Measurements from ENCODE around the gene PDRG1. TPM values are rescaled to one million over a fixed set of nuclear protein-coding genes. Genes with fewer than 3 reads are reported as not detected.

PDRG1 gene
- total and polyA plus RNA-seq, 8 donors = 0.58 to 18.6 (median 2.8) TPM; not detected in 1

DNA sequence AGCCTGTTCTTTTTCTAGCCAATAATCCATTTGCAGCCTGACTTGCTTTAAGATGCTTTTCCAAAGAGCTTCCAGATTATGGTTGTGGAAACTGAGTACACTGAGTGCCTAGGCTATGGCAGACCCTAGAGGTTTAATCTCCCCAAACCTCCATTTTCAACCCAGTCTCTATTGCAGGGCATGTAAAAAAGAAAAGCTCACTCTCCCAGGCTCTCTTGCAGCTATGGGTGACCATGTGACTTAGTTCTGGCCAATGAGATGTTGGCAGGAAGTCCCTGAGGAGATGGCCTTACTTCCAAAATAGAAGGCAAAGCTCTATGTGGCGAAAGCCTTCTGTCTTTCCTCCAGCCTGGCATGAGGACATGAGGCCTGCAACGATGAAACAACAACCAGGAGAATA, 3.8 kb downstream of the PDRG1 start:
- Histone ChIP-seq H3K9me3 (peaks cover 0 to 7% (median 0%) of the 10 kb centered on the region in 4 donors), H3K36me3 (peaks cover 51 to 72% (median 69%) of the 10 kb centered on the region in 4 donors), H3K27ac (no peak overlapping the region), H3K27me3 (no peaks in the 10 kb centered on the region), H3K4me1 (peaks cover 20 to 33% (median 27%) of the 10 kb centered on the region in 4 donors), H3K4me3 (no peak overlapping the region)
- intact Hi-C loops (cut with DNase I; ENCODE audit: low total_unique reads) = no loop called here
- DNase-seq = no peak
- 97 to 100% (median 98%) methylated on average over 2 of the region's 2 CpGs for WGBS, 5 donors
- no peak for TF ChIP-seq POLR2A (IDR thresholded peaks at IDR 0.05)
- no peak for TF ChIP-seq EP300 (IDR thresholded peaks at IDR 0.05)
- TF ChIP-seq, protein P1, sequence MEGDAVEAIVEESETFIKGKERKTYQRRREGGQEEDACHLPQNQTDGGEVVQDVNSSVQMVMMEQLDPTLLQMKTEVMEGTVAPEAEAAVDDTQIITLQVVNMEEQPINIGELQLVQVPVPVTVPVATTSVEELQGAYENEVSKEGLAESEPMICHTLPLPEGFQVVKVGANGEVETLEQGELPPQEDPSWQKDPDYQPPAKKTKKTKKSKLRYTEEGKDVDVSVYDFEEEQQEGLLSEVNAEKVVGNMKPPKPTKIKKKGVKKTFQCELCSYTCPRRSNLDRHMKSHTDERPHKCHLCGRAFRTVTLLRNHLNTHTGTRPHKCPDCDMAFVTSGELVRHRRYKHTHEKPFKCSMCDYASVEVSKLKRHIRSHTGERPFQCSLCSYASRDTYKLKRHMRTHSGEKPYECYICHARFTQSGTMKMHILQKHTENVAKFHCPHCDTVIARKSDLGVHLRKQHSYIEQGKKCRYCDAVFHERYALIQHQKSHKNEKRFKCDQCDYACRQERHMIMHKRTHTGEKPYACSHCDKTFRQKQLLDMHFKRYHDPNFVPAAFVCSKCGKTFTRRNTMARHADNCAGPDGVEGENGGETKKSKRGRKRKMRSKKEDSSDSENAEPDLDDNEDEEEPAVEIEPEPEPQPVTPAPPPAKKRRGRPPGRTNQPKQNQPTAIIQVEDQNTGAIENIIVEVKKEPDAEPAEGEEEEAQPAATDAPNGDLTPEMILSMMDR (IDR thresholded peaks at IDR 0.05) = no peak
- TF ChIP-seq POLR2AphosphoS5 (IDR thresholded peaks at IDR 0.05) = no peak

DNA sequence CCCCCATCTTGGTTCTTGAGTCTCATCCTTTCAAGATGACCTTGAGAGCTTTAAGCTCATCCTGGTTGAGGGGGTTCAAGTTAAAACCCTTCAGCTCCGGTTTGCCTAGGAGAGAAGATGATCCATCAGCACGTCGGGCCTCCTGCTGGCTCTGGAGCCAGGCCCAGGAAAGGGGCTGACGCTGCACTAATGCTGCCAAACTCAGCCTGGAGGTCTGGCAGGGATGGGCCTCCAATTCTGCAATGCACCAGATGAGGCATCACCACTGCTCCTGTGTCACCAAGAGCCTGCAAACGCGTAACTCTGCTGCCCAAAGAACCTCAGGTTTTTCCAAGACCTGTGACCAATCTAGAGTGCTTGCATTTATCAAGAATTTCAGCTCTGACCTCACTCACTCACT, 6.1 kb downstream of the PDRG1 start:
- Histone ChIP-seq H3K4me3 (no peak overlapping the region), H3K27ac (no peak overlapping the region), H3K36me3 (peaks cover 51 to 85% (median 83%) of the 10 kb centered on the region in 4 donors), H3K27me3 (no peaks in the 10 kb centered on the region), H3K9me3 (peaks cover 0 to 7% (median 0%) of the 10 kb centered on the region in 4 donors), H3K4me1 (peaks cover 15 to 30% (median 22%) of the 10 kb centered on the region in 4 donors)
- TF ChIP-seq POLR2AphosphoS5 (IDR thresholded peaks at IDR 0.05) (no peak), EP300 (IDR thresholded peaks at IDR 0.05) (no peak), POLR2A (IDR thresholded peaks at IDR 0.05) (no peak)
- TF ChIP-seq, protein P1 (IDR thresholded peaks at IDR 0.05) = no peak
- intact Hi-C loops (cut with DNase I; ENCODE audit: low total_unique reads) = no loop called here
- DNase-seq = no peak
- WGBS, 5 donors = 58 to 83% (median 78%) methylated on average over 4 to 6 of the region's 6 CpGs

DNA sequence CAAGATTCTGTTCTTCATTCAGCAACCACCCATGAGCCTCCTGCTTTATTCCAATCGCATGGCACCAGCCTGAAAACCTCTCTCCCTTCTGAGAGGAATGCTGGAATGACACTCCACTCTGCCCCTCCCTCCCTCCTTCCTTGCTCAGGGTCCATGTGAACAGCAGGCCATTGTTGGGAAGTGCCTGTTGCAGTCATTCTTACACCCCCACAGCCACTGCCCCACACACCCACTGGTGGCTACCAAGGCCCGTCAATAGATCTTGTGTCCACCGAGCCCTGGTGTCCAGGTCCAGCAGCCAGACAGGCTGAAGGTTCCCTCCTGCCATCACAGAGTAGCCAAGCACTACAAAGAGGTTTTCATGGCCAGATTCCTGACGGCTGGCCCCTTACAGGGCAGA, 6.5 kb downstream of the PDRG1 start:
- intact Hi-C loops (cut with DNase I; ENCODE audit: low total_unique reads) = no loop called here
- DNase-seq = no peak
- peaks cover 51 to 85% (median 82%) of the 10 kb centered on the region in 4 donors for H3K36me3 ChIP-seq
- H3K27me3 ChIP-seq = no peaks in the 10 kb centered on the region
- peaks cover 11 to 25% (median 17%) of the 10 kb centered on the region in 4 donors for H3K4me1 ChIP-seq
- H3K27ac ChIP-seq = no peak overlapping the region
- no peak overlapping the region for H3K4me3 ChIP-seq
- WGBS, 5 donors = 81 to 91% (median 88%) methylated on average over 4 of the region's 4 CpGs
- H3K9me3 ChIP-seq = peaks cover 0 to 7% (median 0%) of the 10 kb centered on the region in 4 donors
- TF ChIP-seq, protein P1 (IDR thresholded peaks at IDR 0.05) = no peak
- TF ChIP-seq POLR2AphosphoS5 (IDR thresholded peaks at IDR 0.05) (no peak), EP300 (IDR thresholded peaks at IDR 0.05) (no peak), POLR2A (IDR thresholded peaks at IDR 0.05) (no peak)

DNA sequence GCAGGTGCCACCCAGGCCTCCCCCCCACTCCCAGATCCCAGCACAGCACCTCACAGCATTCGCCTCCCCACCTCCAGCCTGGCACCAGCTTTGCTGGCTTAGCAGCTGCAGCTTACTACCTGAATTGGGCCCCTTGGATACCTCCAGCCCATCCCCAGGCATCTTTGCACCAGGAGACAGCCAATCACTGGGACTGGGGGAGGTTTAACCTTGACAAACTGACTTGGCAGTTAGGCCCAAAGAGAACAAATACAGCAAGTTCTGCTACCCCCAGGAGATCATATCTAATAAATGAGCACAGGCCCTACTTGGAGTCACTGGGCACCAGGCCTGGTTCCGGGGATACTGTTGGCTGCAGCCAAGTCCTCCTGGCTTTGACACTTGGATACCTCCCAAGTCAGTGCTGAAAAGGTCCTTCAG, 8.8 kb downstream of the PDRG1 start:
- peak in 1 of 2 donors; percentile 59 for DNase-seq
- TF ChIP-seq EP300 (IDR thresholded peaks at IDR 0.05) (no peak), POLR2A (IDR thresholded peaks at IDR 0.05) (no peak), POLR2AphosphoS5 (IDR thresholded peaks at IDR 0.05) (no peak)
- TF ChIP-seq, protein P1 (IDR thresholded peaks at IDR 0.05) = no peak
- H3K4me3 ChIP-seq = no peak overlapping the region
- H3K27me3 ChIP-seq = no peaks in the 10 kb centered on the region
- intact Hi-C loops (cut with DNase I; ENCODE audit: low total_unique reads) = no loop called here
- peaks cover 5 to 14% (median 10%) of the 10 kb centered on the region in 4 donors for H3K4me1 ChIP-seq
- H3K36me3 ChIP-seq = peaks cover 34 to 63% (median 62%) of the 10 kb centered on the region in 4 donors
- peaks cover 0 to 2% (median 0%) of the 10 kb centered on the region in 4 donors for H3K9me3 ChIP-seq
- WGBS, 5 donors = 29 to 46% (median 35%) methylated on average over 2 of the region's 2 CpGs
- peak overlapping the region in 1 of 5 donors; percentile 33 for H3K27ac ChIP-seq
